ENCODE data around the gene PCYT1B.
"Not testable (repeated sequence)": the region's sequence is repeated elsewhere in the genome, so short reads cannot be mapped to it uniquely, and the experiment has no call there.

DNA sequence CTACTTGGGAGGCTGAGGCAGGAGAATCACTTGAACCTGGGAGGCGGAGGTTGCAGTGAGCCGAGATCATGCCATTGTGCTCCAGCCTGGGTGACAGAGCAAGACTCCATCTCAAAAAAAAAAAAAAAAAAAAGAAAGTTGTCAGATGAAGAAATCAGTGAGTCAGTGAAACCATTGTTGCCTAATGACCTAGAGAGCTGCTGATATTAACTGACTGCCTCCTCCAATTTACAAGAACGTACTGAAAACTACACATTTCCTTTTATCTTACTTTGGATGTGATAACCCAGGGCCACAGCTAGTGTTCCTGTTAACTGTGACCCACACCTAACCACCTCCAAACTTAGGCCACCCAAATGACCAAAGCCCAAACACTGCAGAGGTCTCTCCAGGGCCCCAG, 41.2 kb downstream of the PCYT1B start:
- TF ChIP-seq, protein P1, sequence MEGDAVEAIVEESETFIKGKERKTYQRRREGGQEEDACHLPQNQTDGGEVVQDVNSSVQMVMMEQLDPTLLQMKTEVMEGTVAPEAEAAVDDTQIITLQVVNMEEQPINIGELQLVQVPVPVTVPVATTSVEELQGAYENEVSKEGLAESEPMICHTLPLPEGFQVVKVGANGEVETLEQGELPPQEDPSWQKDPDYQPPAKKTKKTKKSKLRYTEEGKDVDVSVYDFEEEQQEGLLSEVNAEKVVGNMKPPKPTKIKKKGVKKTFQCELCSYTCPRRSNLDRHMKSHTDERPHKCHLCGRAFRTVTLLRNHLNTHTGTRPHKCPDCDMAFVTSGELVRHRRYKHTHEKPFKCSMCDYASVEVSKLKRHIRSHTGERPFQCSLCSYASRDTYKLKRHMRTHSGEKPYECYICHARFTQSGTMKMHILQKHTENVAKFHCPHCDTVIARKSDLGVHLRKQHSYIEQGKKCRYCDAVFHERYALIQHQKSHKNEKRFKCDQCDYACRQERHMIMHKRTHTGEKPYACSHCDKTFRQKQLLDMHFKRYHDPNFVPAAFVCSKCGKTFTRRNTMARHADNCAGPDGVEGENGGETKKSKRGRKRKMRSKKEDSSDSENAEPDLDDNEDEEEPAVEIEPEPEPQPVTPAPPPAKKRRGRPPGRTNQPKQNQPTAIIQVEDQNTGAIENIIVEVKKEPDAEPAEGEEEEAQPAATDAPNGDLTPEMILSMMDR (IDR thresholded peaks at IDR 0.05) = not testable (repeated sequence)
- TF ChIP-seq EZH2 (IDR thresholded peaks at IDR 0.05; ENCODE audit: borderline replicate concordance, insufficient read depth, low read depth, low read length, poor library complexity, severe bottlenecking) = not testable (repeated sequence)

Data from B cell (primary cell).